Measurements from ENCODE around the gene EPHA1.
"Not testable (repeated sequence)": the region's sequence is repeated elsewhere in the genome, so short reads cannot be mapped to it uniquely, and the experiment has no call there.

Gene EPHA1

GRCh38 chr7:143429770-143430698 is 21.4 kb upstream of the EPHA1 start:
- DNase-seq = no peak

- no peak for DNase-seq
These were observed 18.0 kb upstream of the EPHA1 start for GRCh38 chr7:143426479-143427142.

GRCh38 chr7:143424476-143424875 is 15.8 kb upstream of the EPHA1 start:
- not testable (repeated sequence) for DNase-seq

- DNase-seq = no peak
These were observed 13.4 kb upstream of the EPHA1 start for GRCh38 chr7:143422033-143422432.

GRCh38 chr7:143420624-143421023 is 12.0 kb upstream of the EPHA1 start:
- not testable (repeated sequence) for DNase-seq

- peak; percentile 44 for DNase-seq
These were observed 11.2 kb upstream of the EPHA1 start for GRCh38 chr7:143419880-143420279.

- DNase-seq = no peak
These were observed 10.2 kb upstream of the EPHA1 start for GRCh38 chr7:143418681-143419458.

GRCh38 chr7:143417734-143418383 is 9.2 kb upstream of the EPHA1 start:
- no peak for DNase-seq

GRCh38 chr7:143416565-143417149 is 8.0 kb upstream of the EPHA1 start:
- peak; percentile 62 for DNase-seq

- no peak for DNase-seq
These were observed 7.2 kb upstream of the EPHA1 start for GRCh38 chr7:143415742-143416397.

- not testable (repeated sequence) for DNase-seq
These were observed 6.6 kb upstream of the EPHA1 start for GRCh38 chr7:143415209-143415608.

- DNase-seq = no peak
These were observed 4.5 kb upstream of the EPHA1 start for GRCh38 chr7:143413123-143413522.

GRCh38 chr7:143411976-143412708 is 3.5 kb upstream of the EPHA1 start:
- no peak for DNase-seq

GRCh38 chr7:143410521-143411004 is 1.9 kb upstream of the EPHA1 start:
- no peak for DNase-seq

- no peak for DNase-seq
These were observed 387 bp downstream of the EPHA1 start for GRCh38 chr7:143408252-143408685.

- no peak for DNase-seq
These were observed 1.1 kb downstream of the EPHA1 start for GRCh38 chr7:143407287-143408251.

- DNase-seq = no peak
These were observed 2.7 kb downstream of the EPHA1 start for GRCh38 chr7:143406002-143406357.

GRCh38 chr7:143405173-143406001 is 3.3 kb downstream of the EPHA1 start:
- DNase-seq = no peak

GRCh38 chr7:143402233-143402632 is 6.4 kb downstream of the EPHA1 start:
- DNase-seq = not testable (repeated sequence)

Data from NCI-H345 (cell line).